NCI-H2196 (cell line): Measurements from ENCODE around the gene ANKRD33.

Experiments
- DNase-seq: peaks from one replicate; lab custom pipeline; 2025; ENCODE audit not compliant: unreplicated experiment; lab: John Stamatoyannopoulos, UW

Gene ANKRD33

GRCh38 chr12:51914034-51914923 lies 26.4 kb downstream of the ANKRD33 start:
- no peak for DNase-seq

DNA sequence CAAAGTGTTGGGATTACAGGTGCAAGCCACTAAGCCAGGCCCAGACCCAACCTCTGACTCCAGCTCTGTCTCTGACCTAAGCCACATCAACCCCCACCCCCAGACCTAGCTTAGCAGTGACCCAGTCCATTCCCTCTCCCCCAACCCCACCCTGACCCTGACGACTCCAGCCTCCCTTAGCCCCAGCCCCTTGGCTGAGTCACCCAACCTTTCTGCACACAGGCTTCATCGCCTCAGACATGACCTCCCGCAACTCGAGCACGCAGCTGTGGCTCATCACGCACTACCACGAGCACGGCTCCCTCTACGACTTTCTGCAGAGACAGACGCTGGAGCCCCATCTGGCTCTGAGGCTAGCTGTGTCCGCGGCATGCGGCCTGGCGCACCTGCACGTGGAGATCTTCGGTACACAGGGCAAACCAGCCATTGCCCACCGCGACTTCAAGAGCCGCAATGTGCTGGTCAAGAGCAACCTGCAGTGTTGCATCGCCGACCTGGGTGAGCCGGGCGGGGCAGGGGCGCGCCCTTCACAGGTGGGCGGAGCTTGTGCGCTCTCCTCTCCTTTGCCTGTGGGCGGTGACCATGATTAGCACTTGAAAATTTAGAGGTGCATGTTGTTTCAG lies 27.2 kb downstream of the ANKRD33 start:
- no peak for DNase-seq

- DNase-seq = no peak
Measured at GRCh38 chr12:51915951-51916350, 28.0 kb downstream of the ANKRD33 start.

DNA sequence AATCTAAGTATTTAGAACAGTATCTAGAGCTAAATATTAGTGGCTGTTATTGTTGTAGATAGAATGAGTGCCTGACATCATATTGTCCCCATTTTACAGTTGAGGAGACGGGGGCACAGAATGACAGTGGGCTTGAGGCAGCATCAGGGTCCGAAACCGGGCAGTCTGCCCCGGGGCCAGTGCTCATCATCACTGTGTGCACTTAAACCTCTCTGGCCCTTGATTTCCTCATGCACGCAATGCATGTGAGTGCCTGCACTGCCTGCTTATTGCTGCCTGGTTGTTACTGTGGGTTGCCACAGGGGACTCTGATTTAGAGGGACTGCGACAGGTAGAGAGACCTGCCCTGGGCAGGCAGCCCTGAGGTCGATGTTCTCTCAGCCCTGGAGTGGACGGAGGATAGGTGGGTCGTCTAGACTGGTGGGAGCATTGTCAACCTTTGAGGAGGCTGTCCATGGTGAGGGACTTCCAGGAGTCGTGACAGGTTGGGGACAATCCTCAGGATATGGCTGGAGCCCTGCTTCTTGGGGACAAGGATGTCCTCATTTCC lies 29.2 kb downstream of the ANKRD33 start:
- no peak for DNase-seq

DNA sequence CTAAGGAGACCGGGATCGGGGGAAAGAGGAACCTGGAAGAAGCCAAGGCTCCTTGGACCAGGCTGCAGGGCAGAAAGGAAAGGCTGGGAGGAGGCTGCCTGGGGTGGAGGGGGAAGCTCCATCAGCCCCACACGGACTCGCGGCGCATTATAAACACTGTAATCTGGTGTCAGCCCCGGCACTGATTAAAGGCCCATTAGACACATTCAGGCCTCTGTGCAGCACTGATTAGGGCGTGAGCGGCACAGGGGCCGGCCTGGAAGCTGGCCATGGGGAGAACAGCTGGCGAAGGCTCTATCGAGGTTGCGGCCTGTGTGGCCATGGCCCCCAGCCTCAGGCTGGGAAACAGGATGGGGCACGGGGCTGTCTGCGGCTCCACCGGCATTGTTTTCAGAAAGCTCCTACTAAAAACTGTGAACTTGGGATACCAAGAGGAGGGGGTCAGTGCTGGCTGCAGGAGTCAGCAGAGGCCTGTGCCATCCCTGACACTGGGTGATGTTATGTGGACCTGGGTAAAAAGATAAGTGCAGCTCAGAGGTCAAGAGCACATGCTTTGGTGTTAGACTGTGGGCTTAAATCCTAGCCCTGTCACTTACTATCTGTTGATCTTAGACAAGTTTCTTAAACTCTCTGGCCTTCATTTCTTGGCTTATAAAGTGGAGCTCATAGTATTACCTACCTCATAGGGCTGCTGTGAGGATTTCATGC lies 30.0 kb downstream of the ANKRD33 start:
- no peak for DNase-seq

GRCh38 chr12:51920046-51920445 lies 32.1 kb downstream of the ANKRD33 start:
- DNase-seq = no peak

GRCh38 chr12:51921017-51921725 lies 33.3 kb downstream of the ANKRD33 start:
- no peak for DNase-seq

DNA sequence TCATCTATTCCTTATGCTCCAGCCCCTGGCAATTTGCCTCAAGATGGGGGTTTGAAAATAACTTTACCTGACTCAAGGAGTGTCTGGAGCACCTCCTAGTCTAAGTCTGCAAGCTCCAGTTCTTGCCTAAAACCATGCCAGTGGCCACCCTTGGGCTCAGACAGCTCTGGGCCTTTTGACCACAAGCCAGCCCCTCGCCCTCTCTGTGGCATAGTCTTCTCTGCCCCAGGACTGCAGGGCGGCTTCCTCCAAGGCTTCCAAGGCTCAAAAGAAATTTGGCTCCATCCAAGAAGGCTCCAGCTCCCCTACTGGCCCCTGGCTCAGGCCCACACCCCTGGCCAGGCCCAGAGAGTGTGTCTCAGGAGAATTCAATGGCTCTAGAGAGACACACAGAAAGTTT lies 34.2 kb downstream of the ANKRD33 start:
- no peak for DNase-seq

DNA sequence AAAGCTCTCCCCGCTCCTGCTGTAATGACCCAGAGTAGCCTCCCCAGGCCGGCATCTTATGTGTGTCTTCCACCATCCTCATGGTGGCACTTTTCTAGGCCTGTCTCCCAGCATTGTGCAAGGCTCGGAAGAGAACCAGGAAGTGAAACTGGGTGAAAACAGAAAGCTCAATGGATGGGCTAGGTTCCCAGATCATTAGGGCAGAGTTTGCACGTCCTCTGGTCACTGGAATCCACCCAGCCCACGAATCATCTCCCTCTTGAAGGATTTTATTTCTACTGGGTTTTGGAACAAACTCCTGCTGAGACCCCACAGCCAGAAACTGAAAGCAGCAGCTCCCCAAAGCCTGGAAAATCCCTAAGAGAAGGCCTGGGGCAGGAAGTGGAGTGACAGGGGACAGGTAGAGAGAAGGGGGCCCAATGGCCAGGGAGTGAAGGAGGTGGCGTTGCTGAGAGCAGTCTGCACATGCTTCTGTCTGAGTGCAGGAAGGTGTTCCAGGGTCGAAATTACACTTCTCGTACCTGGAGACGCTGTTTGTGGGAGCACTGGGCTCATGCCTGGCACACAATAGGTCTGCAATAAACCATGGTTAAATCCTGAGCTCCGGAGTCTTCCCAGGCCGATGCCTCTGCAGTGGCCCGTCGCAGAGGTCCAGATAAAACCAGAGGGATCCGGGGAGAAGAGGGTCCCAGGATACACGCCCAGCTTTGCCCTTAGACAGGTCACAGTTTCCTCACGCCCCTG lies 35.0 kb downstream of the ANKRD33 start:
- DNase-seq = no peak

DNA sequence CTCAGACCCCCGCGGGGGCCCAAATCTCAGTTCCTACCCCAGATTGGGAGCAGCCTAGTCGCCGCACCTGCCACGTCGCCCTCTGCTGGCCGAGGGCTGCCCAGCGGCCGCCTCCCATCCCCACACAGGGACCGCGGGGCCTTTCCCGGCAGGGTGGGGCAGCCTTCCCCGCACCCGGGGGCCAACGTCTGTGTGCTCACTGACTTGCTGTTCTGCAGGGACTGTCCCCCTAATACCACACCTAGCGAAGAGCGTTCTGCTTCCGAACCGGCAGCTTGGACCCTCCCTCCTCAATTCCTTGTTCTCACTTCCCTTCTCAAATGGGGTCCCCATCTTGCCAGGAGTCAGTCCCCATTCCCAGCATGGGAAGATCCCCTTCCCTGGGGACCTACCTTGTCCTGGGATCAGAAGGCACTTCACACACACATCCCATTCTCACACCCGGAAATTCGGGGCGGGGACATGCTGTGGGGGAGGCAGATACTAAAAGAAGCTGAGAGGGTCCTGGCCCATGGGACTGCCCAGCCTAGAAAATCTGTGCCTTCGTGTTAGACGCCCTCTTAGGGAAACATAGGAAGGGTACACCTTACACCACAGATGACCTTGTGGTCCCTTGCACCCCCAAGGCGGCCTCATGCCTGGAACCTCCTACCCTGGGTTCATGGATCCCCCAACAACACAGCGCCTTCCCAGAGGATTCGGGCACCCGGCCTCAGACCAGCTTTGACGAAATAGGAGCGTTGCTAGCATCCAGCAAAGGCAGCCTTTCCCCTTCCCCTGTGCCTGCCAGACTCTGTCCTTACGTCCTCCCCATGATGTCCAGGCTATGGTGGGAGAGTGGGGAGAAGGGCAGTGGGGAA lies 35.8 kb downstream of the ANKRD33 start:
- no peak for DNase-seq

DNA sequence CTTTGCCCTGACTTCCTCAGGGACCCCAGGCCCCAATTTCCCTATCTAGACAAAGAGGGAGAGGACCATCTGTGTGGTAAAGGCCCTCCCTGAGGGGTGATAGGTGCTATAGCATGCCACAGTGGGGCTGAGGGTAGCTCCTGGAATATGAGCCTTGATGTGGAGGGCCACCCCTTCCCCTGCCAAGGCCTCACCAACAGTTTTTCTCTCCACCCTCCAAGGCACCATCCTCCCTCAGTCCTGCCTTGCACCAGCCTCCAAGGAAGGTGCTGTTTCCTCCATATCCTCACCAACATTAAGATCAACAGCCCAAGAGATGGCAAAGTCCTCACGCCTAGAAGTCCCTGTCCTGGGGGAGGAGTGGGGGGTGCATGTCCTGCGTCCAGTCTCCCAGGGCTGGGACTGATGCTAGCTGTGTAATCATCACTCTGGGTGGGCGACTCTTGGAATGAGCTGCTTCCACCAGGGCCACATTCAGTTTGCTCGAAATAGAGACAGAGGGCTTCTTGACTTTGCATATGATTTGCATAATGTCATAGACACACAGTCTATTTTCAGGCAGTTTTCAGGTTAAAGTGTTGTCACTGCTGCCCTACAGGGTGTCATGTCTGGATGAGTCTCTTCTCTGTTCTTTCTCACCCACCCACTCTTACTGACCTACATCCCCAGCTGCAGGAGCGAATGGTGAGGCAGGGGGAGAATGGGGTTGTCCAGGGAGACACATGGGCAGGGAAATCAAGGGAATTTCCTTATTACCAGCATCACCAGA lies 36.8 kb downstream of the ANKRD33 start:
- DNase-seq = no peak

- no peak for DNase-seq
Measured at GRCh38 chr12:51925346-51926063, 37.6 kb downstream of the ANKRD33 start.

DNA sequence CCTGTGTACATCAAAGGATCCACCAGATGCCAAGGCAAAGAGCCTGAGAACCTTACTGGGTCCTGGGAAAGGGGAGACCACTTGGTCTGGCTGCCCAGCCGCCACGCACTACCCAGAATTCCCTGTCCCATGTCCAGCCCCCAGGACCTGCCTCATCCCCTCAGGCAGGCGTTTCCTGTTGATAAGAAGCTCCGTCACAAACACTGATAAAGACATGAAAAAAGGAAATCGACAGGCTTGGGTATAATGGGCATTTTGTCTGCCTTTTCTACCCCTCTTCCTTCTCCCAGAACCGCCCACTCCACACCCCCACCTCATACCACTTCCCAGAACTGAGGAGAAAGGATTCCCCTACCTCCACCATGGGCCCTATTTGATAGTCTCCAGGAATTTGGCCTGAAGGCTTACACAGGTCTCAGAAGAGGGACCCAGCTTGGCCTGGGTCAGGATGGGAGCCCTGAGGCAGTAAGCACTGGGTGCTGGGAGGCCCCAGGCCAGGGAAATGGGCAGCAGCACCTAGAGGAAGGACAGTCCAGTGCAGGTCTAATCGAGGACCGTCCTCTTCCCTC lies 38.2 kb downstream of the ANKRD33 start:
- DNase-seq = no peak

DNA sequence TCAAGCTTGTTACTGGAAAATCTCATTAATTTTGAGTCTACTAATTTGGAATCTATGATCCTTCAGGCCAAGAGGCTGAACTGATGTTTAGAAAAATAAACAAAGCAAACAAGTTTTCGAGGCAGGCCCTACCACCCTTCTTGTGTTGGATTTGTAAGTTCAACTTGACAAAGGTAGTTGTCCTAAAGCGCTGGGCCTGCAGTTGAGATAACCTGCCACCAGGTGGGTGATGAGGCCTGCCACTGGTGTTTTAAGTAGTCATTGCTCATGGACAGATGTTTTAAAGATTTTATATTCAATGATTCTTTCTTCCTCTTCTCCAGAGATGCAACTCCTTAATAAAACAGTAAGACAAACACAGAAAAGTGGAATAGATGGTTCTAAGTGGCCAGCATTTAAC lies 38.8 kb downstream of the ANKRD33 start:
- DNase-seq = no peak

DNA sequence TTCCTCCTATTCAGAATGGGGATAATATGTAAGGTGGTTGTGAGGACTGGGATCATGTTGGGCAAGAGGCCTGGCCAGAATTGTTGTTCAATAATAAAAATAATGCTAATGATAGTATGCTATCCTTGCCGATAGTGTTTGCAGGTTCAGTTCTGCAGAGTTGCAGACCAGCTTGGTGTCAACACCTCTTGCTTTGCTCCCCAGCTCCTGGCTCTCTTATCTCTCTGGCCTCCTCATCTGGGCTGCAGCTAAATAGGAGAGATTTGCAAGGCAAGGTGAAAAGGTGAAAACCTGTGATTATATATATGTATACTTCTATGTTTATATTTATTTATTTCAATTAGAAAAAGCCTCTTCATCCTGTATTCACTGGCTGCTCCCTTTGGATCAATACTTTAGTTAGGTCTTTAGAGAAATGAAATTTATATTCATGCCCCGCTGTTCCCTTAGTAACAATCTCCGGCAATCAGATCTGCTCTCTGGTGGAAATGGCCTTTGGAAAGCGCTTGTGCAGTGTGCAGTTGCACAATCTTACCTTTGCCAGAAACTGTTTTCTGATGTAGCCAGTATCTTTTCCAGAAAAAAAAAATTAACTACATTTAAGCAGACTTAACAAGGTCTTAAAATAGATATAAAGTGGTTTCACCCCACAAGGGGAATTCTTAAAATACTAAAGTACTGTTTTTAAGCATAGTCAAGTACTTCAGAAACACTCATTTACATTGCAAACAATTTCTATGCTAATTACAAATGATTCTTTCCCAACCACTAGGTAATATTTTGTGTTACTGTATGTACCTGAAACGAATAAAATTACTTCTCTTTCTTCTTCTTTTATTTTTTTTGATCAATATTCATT lies 44.5 kb downstream of the ANKRD33 start:
- no peak for DNase-seq

DNA sequence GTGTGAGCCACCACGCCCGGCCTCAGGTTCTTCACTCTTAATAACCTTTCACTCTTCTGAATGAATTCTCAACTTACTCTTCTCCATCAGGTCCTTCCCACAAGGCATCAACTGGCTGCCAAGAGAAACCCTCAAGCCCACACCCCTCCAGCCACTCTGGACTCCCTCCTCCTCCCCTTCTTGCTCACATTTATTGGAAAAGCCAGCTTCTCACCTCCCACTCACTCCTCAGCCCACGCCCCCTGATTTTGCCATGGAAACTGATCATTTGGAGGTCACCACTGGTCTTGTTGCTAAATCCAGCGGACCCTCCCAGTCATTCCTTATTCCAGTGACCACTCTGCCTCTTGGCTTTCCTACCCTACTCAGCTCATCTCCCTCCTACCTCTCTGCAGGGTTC lies 46.2 kb downstream of the ANKRD33 start:
- DNase-seq = no peak

GRCh38 chr12:51937926-51938325 lies 50.0 kb downstream of the ANKRD33 start:
- no peak for DNase-seq
